HG03045 (cell line): ENCODE results near the gene OR11H1.
"Not testable (repeated sequence)": the region's sequence is repeated elsewhere in the genome, so short reads cannot be mapped to it uniquely, and the experiment has no call there.

Source experiments
- ATAC-seq: cut with Tn5 transposase; IDR thresholded peaks from one replicate; pipeline ENCODE4 v1.9.1; 2021; ENCODE audit warnings: mild to moderate bottlenecking, moderate library complexity; ENCODE audit not compliant: unreplicated experiment

The OR11H1 gene, protein sequence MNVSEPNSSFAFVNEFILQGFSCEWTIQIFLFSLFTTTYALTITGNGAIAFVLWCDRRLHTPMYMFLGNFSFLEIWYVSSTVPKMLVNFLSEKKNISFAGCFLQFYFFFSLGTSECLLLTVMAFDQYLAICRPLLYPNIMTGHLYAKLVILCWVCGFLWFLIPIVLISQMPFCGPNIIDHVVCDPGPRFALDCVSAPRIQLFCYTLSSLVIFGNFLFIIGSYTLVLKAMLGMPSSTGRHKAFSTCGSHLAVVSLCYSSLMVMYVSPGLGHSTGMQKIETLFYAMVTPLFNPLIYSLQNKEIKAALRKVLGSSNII

DNA sequence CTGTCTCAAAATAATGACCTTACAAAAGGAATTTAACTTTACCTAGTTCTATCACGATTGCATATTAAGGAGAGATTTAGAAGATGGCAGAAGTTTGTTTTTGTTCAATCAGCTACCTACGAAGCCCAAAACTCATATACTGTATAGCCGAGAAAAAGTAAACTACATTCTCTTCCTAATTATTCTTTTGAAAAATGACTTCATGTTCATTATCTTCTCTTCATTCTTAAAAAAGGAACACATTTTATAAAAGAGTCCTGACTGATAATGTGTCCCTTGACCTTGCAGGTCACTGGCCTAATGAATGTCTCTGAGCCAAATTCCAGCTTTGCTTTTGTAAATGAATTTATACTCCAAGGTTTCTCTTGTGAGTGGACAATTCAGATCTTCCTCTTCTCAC is at the start of gene OR11H1:
OR11H1 (plus strand) TSS at position 301 of the 400 bp plus-strand sequence; CDS start at position 301, 0 bp downstream.
- not testable (repeated sequence) for ATAC-seq

DNA sequence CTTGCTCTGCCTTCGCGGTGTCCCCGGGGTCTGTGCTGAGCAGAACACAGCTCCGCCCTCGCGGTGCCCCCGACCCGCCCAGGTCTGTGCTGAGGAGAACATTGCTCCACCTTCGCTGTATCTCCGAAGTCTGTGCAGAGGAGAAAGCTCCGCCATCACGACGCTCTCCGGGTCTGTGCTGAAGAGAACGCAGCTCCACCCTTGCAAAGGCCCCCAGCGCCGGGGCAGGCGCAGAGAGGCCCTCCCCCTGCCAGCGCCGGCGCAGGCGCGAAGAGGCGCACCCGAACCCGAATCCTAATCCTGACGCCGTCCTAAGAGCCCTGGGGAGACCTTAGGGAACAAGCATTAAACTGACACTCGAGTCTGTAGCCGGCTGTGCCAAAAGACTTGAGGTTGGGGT is 18.0 kb upstream of the OR11H1 start:
- not testable (repeated sequence) for ATAC-seq

DNA sequence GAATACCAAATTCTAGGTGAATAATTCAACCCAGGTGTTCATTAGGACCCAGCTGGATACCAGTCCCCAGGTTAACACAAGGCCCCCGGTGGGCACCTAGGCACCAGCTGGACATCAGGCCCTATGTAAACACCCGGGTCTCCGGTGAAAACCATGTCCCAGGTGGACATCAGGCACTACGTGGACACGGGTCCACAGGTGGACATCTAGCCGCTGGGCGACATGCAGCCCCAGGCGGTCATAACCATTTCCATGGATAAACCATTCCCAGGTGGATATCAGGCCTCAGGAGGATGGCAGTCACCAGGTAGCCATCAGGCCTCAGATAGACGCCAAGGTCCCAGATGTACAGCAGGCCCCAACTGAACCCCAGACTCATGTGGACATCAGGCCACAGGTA is 12.1 kb upstream of the OR11H1 start:
- not testable (repeated sequence) for ATAC-seq

DNA sequence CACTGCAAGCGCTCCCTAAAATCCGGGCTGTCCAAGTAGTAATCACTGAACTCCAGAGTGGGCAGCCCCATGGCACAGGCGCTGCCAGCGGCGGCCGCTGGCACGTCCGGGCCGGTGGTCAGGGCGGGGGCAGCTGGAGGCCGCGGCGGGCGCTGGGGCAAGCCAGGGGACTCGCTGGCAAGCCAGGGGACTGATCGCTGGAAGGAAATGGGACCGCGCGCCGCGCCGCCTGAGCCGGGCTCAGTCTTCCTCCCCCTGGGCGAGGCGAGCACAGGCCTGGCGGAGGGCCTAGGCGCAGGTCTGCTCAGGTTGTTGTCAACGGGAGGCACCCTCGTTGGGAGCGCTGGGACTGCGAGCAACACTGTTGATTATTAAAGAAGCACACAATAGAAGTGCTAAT is 25.8 kb downstream of the OR11H1 start:
- not testable (repeated sequence) for ATAC-seq

DNA sequence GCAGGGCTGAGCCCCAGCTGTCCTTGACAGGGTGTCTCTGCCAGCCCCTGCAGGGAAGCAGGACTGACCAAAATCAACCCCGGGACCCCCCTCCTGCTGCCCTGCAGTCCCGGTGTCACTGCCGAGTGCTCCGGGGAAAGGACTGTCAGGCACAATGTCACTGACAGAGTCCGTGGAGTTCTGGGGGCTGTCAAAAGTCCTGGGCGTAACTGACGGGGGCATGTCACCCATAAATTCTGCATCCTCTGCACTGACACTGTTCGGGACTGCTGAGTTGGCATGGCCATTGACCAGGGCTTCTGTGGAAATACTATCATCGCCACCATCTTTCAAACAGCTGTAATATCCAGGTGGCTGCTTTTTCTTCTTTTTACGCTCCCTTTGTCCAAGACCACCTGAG is 35.5 kb downstream of the OR11H1 start:
- not testable (repeated sequence) for ATAC-seq

DNA sequence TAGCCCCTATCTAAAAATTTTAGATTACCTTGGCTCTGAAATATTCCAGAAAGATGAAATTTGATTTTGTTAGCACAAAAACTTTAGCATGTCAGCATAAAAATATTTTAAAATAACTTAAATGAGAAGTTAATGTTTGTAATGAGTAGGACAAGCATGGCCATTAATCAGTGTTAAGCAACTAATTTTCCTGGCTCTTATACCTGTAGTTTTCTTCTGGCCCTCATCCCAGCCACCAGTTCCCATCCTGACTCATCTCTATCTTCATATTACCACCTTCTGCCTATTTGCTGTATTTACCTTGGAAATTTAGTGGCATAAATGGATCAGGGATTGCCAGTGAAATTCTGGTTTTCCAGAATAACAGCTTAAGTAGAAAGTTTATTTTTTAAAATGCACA is 37.1 kb downstream of the OR11H1 start:
- not testable (repeated sequence) for ATAC-seq
